ENCODE data around the gene ATXN10.

DNA sequence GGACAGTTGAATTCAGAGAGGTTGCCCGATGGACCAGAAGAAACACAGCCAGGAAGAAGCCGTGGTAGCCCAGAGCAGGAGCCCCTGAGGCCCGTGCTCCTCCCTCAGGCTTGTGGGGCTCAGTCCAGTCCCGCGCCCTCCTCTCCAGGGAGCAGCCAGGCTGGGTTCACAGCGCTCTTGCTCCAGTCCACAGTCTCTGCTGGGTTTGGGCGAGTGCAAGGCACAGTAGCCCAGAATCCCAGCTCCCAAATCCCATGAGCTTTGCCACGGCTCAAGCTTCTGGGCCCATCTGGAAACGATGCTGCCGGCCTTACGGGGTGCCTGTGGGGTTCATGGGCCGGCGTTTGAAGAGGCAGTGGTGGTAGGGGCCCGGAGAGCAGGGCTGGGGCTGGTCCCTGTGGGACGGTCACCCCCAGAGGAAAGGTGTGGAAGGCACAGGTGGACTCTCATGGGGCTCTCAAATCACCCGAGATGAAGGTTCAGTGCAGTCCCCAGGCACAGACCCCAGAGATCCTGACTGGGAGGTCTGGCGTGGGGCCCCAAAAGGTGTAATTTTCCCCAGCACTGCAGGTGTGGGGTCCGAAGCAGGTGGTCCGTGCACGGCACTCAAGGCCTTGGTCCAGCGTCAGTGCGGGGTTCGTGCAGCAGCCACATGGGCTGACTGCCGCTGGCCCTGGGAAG lies 30.6 kb upstream of the ATXN10 start:
- TF ChIP-seq, protein P1, sequence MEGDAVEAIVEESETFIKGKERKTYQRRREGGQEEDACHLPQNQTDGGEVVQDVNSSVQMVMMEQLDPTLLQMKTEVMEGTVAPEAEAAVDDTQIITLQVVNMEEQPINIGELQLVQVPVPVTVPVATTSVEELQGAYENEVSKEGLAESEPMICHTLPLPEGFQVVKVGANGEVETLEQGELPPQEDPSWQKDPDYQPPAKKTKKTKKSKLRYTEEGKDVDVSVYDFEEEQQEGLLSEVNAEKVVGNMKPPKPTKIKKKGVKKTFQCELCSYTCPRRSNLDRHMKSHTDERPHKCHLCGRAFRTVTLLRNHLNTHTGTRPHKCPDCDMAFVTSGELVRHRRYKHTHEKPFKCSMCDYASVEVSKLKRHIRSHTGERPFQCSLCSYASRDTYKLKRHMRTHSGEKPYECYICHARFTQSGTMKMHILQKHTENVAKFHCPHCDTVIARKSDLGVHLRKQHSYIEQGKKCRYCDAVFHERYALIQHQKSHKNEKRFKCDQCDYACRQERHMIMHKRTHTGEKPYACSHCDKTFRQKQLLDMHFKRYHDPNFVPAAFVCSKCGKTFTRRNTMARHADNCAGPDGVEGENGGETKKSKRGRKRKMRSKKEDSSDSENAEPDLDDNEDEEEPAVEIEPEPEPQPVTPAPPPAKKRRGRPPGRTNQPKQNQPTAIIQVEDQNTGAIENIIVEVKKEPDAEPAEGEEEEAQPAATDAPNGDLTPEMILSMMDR (IDR thresholded peaks at IDR 0.05): no peak
- TF ChIP-seq POLR2A (IDR thresholded peaks at IDR 0.05): no peak
